ENCODE measurements around the gene FKBP3.
"Not testable (repeated sequence)": the region's sequence is repeated elsewhere in the genome, so short reads cannot be mapped to it uniquely, and the experiment has no call there.

The FKBP3 gene

GRCh38 chr14:45134051-45134958 lies at the start of gene FKBP3:
Gene FKBP3, minus strand, starts transcription at chr14:45134481. Its CDS starts 25 bp downstream, at chr14:45134456.
- DNase-seq (ENCODE audit: low spot score): peak; percentile 98

- DNase-seq (ENCODE audit: low spot score): no peak
These were observed 47.5 kb upstream of the FKBP3 start for GRCh38 chr14:45181806-45182205.

- DNase-seq (ENCODE audit: low spot score): no peak
These were observed 47.0 kb upstream of the FKBP3 start for GRCh38 chr14:45181329-45181728.

DNA sequence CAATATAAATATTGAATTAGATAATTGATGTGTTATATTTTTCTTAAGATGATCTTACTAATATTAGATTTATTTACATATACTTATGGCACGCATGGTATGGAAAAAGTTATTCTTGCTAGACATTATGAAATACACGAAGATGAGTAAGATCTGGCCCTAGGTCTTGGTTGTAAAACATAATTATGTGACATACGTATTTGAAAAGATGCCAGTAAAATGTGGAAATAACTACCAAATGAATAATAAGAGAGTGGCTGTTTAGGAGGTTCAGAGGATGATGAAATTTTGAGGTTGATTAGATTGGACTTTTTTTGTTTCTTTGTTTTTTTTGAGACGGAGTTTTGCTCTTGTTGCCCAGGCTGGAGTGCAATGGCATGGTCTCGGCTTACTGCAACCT lies 42.8 kb upstream of the FKBP3 start:
- peak; percentile 67 for DNase-seq (ENCODE audit: low spot score)

- DNase-seq (ENCODE audit: low spot score): no peak
These were observed 35.6 kb upstream of the FKBP3 start for GRCh38 chr14:45169906-45170305.

GRCh38 chr14:45156067-45156466 lies 21.8 kb upstream of the FKBP3 start:
- DNase-seq (ENCODE audit: low spot score): peak; percentile 5

DNA sequence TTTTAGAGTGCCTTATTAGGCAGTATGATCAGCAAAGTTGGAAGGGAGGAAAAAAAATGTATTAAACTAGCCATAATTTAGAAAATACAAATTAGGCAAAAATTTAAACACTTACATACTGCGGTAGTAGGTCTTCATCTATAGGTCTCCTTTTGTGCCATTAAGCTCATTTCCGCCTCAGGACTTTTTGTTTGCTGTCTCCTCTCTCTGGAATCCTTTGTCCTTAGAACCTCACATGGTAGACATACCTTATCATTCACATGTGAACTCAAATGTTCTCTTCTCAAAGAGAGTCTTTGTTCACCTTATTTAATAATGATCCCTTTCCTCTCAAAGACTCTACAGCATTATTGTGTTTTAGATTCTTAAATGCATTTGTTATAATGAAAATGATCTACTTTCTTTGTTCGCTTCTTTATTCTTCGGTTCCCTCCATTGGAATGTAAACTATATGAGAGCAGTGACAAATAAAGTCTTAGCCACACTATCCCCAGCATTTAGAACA lies 16.2 kb upstream of the FKBP3 start:
- DNase-seq (ENCODE audit: low spot score): no peak

GRCh38 chr14:45149602-45150001 lies 15.3 kb upstream of the FKBP3 start:
- DNase-seq (ENCODE audit: low spot score): no peak

- DNase-seq (ENCODE audit: low spot score): no peak
These were observed 10.9 kb upstream of the FKBP3 start for GRCh38 chr14:45145214-45145613.

DNA sequence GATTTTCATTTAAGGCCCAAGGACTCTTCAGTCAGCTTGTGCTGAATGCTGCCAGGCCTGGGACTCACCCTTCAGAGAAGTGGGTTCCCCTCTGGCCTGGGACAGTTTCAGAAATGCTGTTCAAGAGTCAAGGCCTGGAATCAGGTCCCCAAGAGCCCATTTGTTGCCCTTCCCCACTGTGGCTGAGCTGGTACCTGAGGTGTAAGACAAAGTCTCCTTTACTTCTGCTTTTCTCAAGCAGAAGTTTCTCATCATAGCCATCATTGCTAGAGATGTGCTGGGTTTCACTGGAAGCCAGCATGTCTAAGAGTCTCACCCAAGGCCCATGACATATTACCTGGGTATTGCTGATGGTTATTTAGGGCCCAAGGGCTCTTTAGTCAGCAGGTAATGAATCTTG lies 10.4 kb upstream of the FKBP3 start:
- DNase-seq (ENCODE audit: low spot score): no peak

DNA sequence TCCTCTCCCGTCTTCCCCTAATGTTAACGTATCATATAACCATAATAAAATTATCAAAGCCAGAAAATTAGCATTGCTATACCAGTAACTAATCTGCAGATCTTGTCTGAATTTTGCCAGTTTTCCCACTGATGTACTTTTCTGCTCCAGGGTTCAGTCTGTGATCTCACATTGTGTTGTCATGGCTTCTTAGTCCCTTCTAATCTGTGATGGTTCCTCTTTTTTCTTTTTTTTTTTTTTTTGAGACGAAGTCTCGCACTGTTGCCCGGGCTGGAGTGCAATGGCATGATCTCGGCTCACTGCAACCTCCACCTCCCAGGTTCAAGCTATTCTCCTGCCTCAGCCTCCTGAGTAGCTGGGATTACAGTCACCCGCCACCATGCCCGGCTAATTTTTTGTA lies 7.8 kb upstream of the FKBP3 start:
- not testable (repeated sequence) for DNase-seq (ENCODE audit: low spot score)

GRCh38 chr14:45140661-45141187 lies 6.4 kb upstream of the FKBP3 start:
- DNase-seq (ENCODE audit: low spot score): no peak

- no peak for DNase-seq (ENCODE audit: low spot score)
These were observed 2.1 kb upstream of the FKBP3 start for GRCh38 chr14:45136399-45136798.

- peak; percentile 90 for DNase-seq (ENCODE audit: low spot score)
These were observed 1.5 kb upstream of the FKBP3 start, which contains the start of gene FANCM for GRCh38 chr14:45135659-45136395. Gene FANCM, plus strand, starts transcription at chr14:45135930. Its CDS starts 102 bp downstream, at chr14:45136032.

- peak; percentile 5 for DNase-seq (ENCODE audit: low spot score)
These were observed 875 bp upstream of the FKBP3 start for GRCh38 chr14:45135156-45135555.

DNA sequence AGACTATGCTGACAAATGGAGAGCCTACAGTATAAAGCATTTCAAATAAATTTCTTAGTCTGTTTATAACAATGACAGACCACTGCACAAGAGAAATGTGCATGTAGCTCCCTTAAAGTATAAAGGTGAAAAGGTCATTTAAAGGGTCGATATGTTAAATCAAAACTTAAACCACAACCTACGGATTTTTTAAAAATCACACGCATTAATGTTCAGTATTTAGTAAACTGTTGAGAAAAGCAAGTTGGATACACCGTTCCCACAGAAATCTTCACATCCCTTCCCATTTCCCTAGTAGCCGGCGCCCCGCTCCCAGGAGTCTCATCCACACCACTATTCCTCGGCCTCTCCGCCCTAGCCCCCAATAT lies 614 bp downstream of the FKBP3 start:
- DNase-seq (ENCODE audit: low spot score): no peak

DNA sequence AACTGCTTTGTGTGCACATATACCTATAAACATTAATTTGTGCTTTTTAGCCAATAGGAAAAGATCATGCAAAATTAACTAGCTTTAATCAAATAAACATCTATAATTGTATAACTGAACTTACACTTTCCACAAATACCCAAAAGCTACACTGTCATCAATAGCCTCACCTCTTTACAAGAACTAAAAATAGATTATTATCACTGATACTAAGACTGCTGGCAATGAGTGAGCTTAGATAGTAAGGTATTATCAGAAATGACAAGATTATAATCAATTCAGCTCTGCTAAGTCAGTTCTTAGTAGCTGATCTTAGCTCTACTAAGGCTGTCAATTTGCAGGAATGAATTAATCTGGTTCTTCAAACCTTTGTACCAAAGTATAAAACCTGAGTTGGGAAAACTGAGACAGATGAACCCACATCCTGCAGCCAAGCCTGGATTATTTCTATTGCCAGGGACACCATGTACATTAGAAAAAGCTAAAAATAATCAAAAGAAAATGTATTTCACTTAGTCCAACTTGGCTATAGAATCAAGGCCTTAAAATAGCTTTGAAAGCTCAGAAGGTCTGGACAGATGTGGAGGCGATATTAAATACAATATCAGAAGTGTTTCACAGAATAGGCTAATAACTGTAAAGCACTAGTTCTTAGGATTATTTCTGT lies 5.2 kb downstream of the FKBP3 start:
- DNase-seq (ENCODE audit: low spot score): no peak

GRCh38 chr14:45125754-45126153 lies 8.5 kb downstream of the FKBP3 start:
- DNase-seq (ENCODE audit: low spot score): no peak

- DNase-seq (ENCODE audit: low spot score): no peak
These were observed 11.0 kb downstream of the FKBP3 start for GRCh38 chr14:45123271-45123670.

GRCh38 chr14:45120096-45120495 lies 14.2 kb downstream of the FKBP3 start:
- DNase-seq (ENCODE audit: low spot score): no peak

GRCh38 chr14:45118594-45118993 lies 15.7 kb downstream of the FKBP3 start:
- DNase-seq (ENCODE audit: low spot score): no peak

DNA sequence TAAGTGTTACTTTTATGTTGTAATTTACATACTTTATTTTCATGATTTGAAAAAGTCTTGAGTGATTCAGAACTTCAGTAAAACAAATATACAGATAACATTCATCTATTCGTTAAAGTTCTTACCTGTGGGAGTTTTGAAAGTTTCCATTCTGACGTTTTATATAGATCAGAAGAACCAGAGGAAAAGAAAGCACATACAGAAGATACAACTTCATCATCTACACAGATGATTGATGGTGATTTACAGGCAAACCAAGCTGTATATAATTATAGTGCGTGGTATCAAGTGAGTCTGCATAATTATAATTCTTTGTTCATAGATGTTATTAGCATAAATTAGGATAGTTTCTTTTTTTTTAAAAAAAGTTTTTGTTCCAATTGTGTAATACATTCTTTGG lies 20.0 kb downstream of the FKBP3 start:
- no peak for DNase-seq (ENCODE audit: low spot score)

Measured in GM03348 (cell line).